T-helper 17 cell (primary cell): ENCODE results near the gene WASF2. TPM values are rescaled to one million over a fixed set of nuclear protein-coding genes. Genes with fewer than 3 reads are reported as not detected.
"Not testable (repeated sequence)": the region's sequence is repeated elsewhere in the genome, so short reads cannot be mapped to it uniquely, and the experiment has no call there.

Experiments
- ATAC-seq: fragments of 150-1000 bp; cut with Tn5 transposase; 2 replicates; pipeline ENCODE4 v1.10.0; 2021; ENCODE audit warnings: mild to moderate bottlenecking, moderate library complexity
- DNase-seq, 3 donors: peaks; one replicate each; pipeline versions ENCODE4 v3.0.0 to v3.0.0-alpha.2; 2020 to 2021
- H3K9me3 ChIP-seq: one replicate; pipeline ENCODE4 v1.7.0; 2013; ENCODE audit warnings: low read length, mild to moderate bottlenecking; ENCODE audit not compliant: control insufficient read depth, poor library complexity, severe bottlenecking
- H3K27ac Mint-ChIP-seq: one replicate; pipeline ENCODE4 v1.8.0; 2022; ENCODE audit warnings: mild to moderate bottlenecking, moderate library complexity, mixed read lengths
- H3K27me3 Mint-ChIP-seq: one replicate; pipeline ENCODE4 v1.8.0; 2022; ENCODE audit warnings: mixed read lengths
- H3K36me3 Mint-ChIP-seq: one replicate; pipeline ENCODE4 v1.8.0; 2022; ENCODE audit warnings: low read depth, mixed read lengths
- H3K4me1 Mint-ChIP-seq: one replicate; pipeline ENCODE4 v1.8.0; 2022; ENCODE audit warnings: mild to moderate bottlenecking, mixed read lengths
- H3K4me3 Mint-ChIP-seq: one replicate; pipeline ENCODE4 v1.8.0; 2022; ENCODE audit warnings: mild to moderate bottlenecking, moderate library complexity, mixed read lengths
- total RNA-seq, 4 donors: library from RNA in 2 of 4; stranded (reverse) in 2 of 4; gene quantifications; one replicate each; pipeline ENCODE4 v1.2.3 and lab custom pipeline; 2022 to 2026

The WASF2 gene
- total RNA-seq, 2 donors from 2014 or later, result 124 to 144 TPM

DNA sequence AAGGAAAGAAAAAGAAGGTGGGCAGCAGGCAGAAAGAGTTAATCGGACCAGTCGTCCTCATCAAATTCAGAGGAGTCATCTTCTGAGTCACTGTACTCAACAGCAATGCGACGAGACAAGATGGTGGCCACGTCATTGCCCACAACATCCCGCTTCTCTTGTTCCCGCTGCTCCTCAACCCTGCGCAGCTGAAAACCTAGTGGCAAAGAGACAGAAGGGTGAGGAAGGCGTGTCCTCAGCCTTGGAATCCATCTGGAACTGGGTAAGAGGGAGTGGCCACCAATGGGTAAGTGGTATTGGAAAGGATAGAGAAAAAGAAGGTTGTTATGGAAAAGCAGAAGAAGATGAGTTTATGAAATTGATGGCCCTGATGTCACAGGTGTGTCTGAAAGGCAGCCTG lies 81.8 kb downstream of the WASF2 start:
- DNase-seq (no peak), ATAC-seq (no peak)
- H3K4me1 Mint-ChIP-seq, result peaks cover 3% of the 10 kb centered on the region
- H3K9me3 ChIP-seq, result no peaks in the 10 kb centered on the region
- H3K27ac Mint-ChIP-seq, result no peak overlapping the region
- H3K27me3 Mint-ChIP-seq, result no peaks in the 10 kb centered on the region
- no peaks in the 10 kb centered on the region for H3K36me3 Mint-ChIP-seq
- no peak overlapping the region for H3K4me3 Mint-ChIP-seq

DNA sequence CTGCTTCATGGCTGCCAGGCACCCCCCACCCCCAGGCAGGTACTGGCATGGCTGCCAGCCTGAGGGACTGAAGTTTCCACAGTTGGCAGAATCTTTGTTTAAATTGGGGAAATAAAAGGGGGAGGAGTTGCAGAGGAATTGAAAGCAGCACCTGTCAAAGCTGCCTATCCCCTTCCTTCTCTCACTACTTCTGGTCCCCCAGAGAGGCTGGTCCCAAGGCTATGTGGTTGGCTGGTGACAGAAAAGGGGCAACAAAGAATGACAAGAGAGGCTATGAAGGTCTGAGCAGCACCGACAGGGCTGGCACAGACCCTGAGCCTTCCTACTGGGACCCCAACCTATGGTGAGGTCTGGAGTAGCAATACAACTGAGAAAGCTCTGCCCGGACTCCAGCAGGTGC lies 83.2 kb downstream of the WASF2 start:
- H3K36me3 Mint-ChIP-seq, H3K4me3 Mint-ChIP-seq, ATAC-seq, H3K4me1 Mint-ChIP-seq, H3K27me3 Mint-ChIP-seq, DNase-seq, H3K9me3 ChIP-seq, H3K27ac Mint-ChIP-seq: not testable (repeated sequence)

DNA sequence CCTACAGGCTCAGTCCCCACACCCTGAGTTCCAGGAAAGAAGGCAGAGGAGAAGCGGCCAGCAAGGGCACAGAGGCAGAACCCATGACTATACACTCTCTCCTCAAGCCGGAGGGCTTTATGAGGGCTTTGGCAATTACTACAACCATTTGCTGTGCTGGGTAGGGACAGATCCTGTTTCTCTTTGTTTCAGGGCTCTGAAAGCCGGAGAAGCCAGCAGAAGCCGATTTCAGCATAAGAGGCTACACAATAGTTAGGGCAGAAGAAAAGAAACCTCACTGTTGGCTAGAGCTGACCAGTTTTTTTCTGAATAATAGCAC lies 83.6 kb downstream of the WASF2 start:
- H3K9me3 ChIP-seq, result no peaks in the 10 kb centered on the region
- peaks cover 3% of the 10 kb centered on the region for H3K4me1 Mint-ChIP-seq
- no peaks in the 10 kb centered on the region for H3K36me3 Mint-ChIP-seq
- H3K27ac Mint-ChIP-seq, result peak overlapping the region; percentile 79
- no peaks in the 10 kb centered on the region for H3K27me3 Mint-ChIP-seq
- no peak for ATAC-seq
- no peak overlapping the region for H3K4me3 Mint-ChIP-seq
- no peak for DNase-seq

DNA sequence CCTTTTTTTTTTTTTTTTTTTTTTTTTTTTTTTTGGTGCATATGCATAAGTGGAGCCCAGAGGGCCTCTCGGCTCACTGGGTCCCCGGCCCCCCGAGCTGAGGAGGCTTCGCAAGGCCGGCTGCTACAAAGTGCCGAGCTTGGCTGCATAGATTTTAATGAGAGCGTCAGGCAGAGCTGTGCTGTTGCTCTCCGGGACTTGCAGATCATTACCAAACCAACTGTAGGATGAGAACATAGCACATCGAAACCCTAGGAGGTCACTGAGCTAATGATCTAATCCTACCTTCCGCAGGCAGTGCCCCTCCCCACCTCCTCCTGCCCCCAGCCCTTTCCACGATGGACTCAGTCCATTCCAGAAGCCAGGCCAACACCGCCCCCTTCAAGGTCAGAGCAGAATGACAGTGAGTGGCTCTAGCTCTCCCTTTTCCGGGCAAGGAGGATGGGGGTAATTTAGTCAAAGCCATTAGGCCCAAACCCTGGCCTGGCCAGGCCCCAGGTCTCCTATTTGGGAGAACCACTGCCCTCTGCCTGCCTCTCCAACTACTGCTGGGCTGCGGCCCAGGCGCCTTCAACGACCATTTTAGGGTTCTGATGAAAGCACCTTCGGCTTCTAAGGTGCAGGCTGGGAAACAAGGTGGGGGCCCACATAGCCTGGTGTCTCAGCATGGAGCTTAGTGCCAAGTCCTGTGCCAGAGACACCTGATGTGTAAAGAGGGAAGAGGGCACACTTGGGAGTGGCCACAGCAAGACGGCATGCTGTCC lies 84.2 kb downstream of the WASF2 start:
- not testable (repeated sequence) for H3K4me3 Mint-ChIP-seq, DNase-seq, H3K36me3 Mint-ChIP-seq, H3K9me3 ChIP-seq, ATAC-seq, H3K4me1 Mint-ChIP-seq, H3K27me3 Mint-ChIP-seq
- H3K27ac Mint-ChIP-seq, result peak overlapping the region; percentile 79

DNA sequence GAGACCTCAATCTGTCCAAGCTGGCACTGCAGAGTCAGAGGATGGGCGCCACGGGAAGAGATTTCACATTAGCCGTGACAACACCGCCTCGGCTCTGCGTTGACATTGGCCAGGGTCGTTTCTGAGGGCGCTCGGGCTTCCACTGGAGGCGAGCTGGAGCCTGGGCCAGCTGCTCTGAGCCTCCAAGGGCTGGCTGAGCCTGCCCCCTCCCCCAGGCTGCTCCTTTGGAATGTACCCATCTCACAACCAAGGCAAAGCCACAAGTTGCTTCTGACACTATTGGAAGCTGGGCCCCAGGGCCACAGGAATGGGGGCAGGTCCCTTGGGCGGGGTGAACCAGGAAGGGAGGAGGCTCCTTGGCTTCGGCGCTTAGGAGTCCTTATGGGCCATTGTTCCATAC lies 84.9 kb downstream of the WASF2 start:
- Mint-ChIP-seq H3K27ac (no peak overlapping the region), H3K4me1 (peaks cover 7% of the 10 kb centered on the region), H3K4me3 (no peak overlapping the region), H3K27me3 (no peaks in the 10 kb centered on the region), H3K36me3 (no peaks in the 10 kb centered on the region)
- H3K9me3 ChIP-seq, result no peaks in the 10 kb centered on the region
- DNase-seq (no peak), ATAC-seq (no peak)

DNA sequence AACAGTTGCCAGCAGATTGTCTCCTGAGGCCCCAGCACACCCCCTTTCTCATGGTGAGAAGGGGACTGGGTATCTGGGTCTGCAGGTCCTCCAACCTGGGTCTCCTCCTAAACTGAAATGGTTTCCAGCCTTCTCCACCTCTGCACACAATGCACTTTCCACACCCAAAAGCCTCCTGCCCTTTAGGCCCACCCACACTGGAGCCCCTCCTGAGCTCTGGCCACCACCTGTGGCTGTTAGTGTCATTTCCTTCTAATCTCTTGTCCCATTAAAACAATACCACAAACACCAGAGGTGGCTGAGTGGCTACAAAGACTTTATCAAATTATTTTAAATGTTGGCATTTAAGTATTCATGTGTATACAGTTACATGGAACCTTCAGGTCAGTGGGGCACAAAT lies 86.0 kb downstream of the WASF2 start:
- H3K36me3 Mint-ChIP-seq, result no peaks in the 10 kb centered on the region
- ATAC-seq (no peak), DNase-seq (no peak)
- peaks cover 7% of the 10 kb centered on the region for H3K4me1 Mint-ChIP-seq
- no peaks in the 10 kb centered on the region for H3K27me3 Mint-ChIP-seq
- H3K9me3 ChIP-seq, result no peaks in the 10 kb centered on the region
- H3K4me3 Mint-ChIP-seq, result peak overlapping the region; percentile 59
- peak overlapping the region; percentile 86 for H3K27ac Mint-ChIP-seq

DNA sequence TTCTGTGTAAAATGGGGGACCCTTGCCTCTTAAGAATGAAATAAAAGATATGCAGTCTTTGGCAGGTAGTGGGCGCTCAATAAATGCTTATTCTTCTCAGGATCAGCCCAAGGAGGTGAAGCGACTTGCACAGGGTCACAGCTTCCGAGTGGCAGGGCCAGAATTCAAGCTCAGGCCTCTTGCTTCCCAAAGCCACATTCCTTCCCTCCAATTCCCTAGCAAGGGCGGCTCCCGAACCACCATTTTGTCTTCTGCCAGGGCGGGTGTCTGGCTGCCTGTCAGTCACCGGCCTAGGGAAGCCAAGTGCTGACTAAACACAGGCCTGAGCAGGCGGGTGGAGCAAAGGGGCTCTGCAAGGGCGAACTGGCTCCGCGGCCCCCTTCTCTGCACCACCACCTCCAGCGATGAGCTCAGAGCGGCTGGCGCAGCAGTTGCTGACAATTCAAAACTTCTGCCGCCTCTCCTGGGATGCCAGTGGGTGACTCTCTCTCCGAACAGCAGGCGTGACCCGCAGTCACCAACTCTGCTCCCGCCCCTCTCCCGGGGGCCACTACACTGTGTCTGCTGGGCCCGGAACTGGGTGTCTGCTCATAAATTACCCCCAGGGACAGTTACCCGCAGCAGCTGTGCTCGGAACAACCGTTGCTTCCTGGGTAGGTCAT lies 86.8 kb downstream of the WASF2 start:
- Mint-ChIP-seq H3K4me3 (no peak overlapping the region), H3K36me3 (no peaks in the 10 kb centered on the region), H3K27me3 (no peaks in the 10 kb centered on the region), H3K4me1 (peaks cover 7% of the 10 kb centered on the region), H3K27ac (peak overlapping the region; percentile 86)
- H3K9me3 ChIP-seq, result no peaks in the 10 kb centered on the region
- DNase-seq, result no peak
- ATAC-seq, result peak; percentile 54

DNA sequence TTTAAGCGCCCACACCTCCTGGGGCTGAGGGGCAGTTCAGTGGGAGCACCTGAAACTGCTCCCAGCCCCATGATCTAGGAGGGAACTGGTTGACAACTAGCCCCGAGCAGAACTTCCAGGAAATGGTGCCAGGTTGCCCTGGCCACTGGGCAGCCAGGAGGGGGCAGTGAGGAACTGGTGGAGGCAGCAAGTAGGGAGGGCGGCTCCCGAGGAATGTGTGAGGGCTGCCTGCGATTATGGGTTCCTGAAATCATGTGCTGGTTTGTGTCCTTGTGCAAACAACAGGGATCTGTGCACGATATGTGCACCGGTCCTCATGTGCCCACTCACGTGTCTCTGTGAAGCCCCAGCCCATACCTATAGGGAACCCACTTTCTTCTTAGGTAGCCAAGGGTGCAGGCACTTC lies 87.6 kb downstream of the WASF2 start:
- H3K9me3 ChIP-seq, result no peaks in the 10 kb centered on the region
- H3K36me3 Mint-ChIP-seq, result no peaks in the 10 kb centered on the region
- H3K27me3 Mint-ChIP-seq, result no peaks in the 10 kb centered on the region
- peak overlapping the region; percentile 8 for H3K27ac Mint-ChIP-seq
- DNase-seq (no peak), ATAC-seq (peak; percentile 27)
- peaks cover 7% of the 10 kb centered on the region for H3K4me1 Mint-ChIP-seq
- H3K4me3 Mint-ChIP-seq, result no peak overlapping the region

DNA sequence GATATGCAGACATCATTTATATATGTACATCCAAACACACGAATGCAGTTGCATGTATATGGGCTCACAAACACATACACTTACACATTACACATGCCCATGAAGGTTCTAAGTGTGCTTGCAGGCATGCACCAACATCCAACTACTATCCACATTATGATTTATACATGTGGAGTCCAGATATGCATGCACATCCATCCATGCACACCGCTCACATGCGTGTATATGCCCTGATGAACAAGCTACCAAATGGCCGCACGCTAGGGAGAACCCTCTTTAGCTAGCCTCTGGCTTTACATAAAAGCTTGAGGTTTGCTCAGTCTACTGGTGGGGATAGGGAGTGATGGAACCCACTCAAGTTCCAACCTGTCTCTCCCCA lies 89.0 kb downstream of the WASF2 start:
- no peaks in the 10 kb centered on the region for H3K36me3 Mint-ChIP-seq
- H3K4me1 Mint-ChIP-seq, result peaks cover 7% of the 10 kb centered on the region
- ATAC-seq (no peak), DNase-seq (no peak)
- no peaks in the 10 kb centered on the region for H3K9me3 ChIP-seq
- H3K4me3 Mint-ChIP-seq, result no peak overlapping the region
- no peaks in the 10 kb centered on the region for H3K27me3 Mint-ChIP-seq
- H3K27ac Mint-ChIP-seq, result no peak overlapping the region

DNA sequence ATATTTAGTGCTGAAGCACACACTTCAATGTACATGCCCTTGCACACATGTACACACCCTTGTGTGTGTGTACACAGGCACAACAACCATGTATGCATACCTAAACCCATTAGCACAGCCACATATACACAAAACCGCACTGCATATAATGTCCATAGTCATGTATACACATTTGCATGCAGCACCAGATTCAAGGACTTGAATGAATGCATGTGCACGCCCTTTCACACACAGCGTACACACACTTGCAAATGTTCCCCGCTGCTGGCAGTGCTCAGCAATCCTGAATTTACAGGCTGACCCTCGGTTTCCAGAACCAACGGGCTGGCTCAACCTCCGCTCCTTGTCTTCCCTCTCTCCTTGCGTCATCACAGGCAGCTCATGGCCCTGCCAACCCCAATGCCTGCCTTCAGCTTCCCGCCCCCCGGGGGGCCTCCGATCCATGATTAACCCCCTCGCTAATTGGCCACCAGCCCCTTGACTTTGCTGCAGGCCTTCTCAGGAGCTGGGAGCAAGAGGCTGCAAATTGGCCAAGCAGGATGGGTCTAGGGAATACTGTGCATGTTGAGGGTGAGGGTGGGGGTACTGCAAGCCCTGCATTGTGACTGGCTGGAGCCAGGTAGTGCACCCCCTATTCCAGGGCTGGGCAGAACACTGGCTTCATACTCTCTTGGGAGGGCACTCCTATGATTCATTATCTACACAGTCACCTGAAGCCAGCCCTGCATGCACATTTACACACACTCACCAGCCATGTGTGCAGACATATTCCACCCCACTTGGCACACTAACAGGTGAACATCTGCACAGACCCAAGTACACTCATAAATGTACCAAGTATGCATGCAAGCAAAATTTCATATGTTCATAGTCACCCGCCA lies 89.6 kb downstream of the WASF2 start:
- H3K36me3 Mint-ChIP-seq, result no peaks in the 10 kb centered on the region
- H3K27ac Mint-ChIP-seq, result no peak overlapping the region

DNA sequence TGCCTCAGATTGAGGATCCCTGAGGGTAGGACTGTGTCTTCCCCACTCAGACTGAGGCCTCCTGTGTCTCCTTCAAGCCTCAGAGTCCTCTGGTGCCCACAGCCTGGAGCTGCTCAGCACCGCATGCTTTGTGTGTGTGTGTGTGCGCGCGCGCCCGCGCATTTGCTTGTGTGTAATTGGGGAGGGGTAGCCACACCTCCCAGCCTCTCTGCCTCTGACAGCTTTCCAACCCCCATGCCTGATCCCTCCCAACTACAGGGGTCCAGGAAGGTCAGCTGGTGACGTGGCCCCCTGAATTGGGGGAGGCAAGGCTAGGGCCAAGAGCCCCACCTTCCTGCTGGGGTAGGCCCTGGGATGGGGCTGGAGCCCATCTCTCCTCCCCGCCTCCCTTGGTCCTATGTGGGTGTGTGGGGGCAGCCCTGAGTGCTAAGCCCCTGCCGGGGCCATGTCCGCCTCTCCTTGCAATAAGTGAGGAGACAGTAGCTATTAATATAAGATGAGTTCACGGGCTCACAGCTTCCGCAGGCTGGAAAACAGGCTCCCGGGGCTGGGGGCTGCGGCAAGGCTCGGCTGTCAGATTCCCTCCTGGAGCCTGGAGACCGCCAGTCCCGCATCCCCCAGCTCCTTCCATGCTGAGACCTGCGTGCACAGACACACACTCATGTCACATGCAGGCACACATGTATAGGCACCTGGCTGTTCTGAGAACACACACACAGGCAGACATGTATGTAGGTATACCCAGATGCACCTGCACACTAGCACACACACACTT lies 90.5 kb downstream of the WASF2 start:
- H3K27me3 Mint-ChIP-seq, result no peaks in the 10 kb centered on the region
- H3K27ac Mint-ChIP-seq, result peak overlapping the region; percentile 60
- DNase-seq, result no peak
- H3K36me3 Mint-ChIP-seq, result no peaks in the 10 kb centered on the region
- ATAC-seq, result no peak
- H3K4me3 Mint-ChIP-seq, result no peak overlapping the region
- H3K4me1 Mint-ChIP-seq, result peaks cover 12% of the 10 kb centered on the region
- H3K9me3 ChIP-seq, result no peaks in the 10 kb centered on the region

More for the DNA sequence above, 89.6 kb downstream of the WASF2 start:
- DNase-seq (no peak), ATAC-seq (no peak)
- Mint-ChIP-seq H3K4me1 (peaks cover 7% of the 10 kb centered on the region), H3K27me3 (no peaks in the 10 kb centered on the region), H3K4me3 (no peak overlapping the region)
- H3K9me3 ChIP-seq, result no peaks in the 10 kb centered on the region

DNA sequence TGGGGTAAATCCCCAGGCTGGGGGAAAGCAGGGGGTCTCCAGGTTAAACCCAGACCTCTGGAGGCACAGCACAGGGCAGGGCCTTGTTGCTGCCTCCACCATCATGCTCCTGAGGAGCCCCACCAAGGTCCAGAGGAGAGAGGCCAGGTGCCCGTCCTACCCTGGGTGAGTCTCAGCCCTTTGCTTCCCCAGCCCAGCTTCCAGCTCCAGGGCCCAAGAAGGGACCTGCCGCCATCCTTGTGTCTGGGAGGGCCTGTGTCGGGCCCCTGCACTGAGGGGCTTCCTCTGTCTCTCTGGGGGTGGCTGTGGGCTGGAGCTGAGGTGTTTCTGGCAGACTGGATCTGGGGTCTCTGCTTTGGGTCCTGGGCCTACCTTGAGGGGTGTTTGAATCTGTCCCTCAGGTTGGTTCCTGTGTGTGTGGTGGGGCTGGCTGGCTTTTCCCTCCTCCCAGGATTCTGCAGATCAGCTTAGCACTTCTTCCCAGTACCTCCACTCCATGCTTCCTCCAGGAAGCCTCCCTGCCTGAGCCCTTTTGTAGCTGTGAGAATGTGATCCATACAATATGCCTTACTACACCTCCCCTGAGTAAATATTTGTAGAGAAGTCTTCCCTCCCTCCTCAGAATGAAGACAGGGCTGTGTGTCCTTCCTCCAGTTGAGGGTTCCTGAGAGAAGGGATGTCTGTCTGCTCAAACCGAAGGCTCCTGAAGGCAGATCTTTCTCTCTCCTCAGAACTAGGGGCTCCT lies 91.4 kb downstream of the WASF2 start:
- no peaks in the 10 kb centered on the region for H3K9me3 ChIP-seq
- H3K4me3 Mint-ChIP-seq, result no peak overlapping the region
- DNase-seq, result no peak
- H3K27ac Mint-ChIP-seq, result peak overlapping the region; percentile 60
- H3K27me3 Mint-ChIP-seq, result no peaks in the 10 kb centered on the region
- no peak for ATAC-seq
- no peaks in the 10 kb centered on the region for H3K36me3 Mint-ChIP-seq
- peaks cover 9% of the 10 kb centered on the region for H3K4me1 Mint-ChIP-seq
